Fibroblast of lung (primary cell): ENCODE measurements around the gene SAFB.

Source experiments
- CTCF ChIP-seq, 2 donors: IDR thresholded peaks in 1 of 2; conservative IDR thresholded peaks in 1 of 2; 1 replicate in 1 of 2; 2 replicates in 1 of 2; pipeline ENCODE4 v1.5.1; 2011 to 2012; ENCODE audit warnings: low read length in 2 of 2, control low read depth in 1 of 2, inconsistent platforms in 1 of 2, low read depth in 1 of 2, mild to moderate bottlenecking in 1 of 2
- EZH2 ChIP-seq: IDR thresholded peaks from 2 replicates; pipeline ENCODE4 v1.5.1; 2012; ENCODE audit warnings: low read length, control low read depth, mild to moderate bottlenecking; ENCODE audit errors: missing control alignments

DNA sequence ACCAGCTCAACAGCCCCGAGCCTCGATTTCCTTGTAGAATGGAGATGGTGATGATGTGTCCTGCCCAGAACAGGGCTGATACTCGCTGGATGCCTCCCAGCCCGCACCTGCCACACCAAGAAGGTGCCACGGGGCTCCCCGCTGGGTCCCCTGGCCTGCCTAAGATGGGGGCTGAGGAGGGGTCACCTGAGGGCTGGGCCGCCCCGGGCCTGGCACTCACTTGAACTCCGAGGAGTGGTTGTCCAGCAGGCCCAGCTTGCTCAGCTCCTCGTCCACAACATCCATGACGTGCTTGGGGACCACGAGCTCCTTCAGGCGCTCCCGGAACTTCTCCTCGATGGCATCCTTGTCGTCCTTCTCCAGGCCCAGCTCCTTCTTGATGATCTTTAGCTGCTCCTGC is 82.7 kb downstream of the SAFB start:
- no peak for TF ChIP-seq CTCF (conservative IDR thresholded peaks at IDR 0.05 in 1 of 2, IDR thresholded peaks at IDR 0.05 in 1 of 2; ENCODE audit: low read depth in 1 of 2, low read length in 2 of 2)
- TF ChIP-seq EZH2 = no peak
